Measurements from ENCODE around the gene LRIG1.
A peak's percentile ranks its signal among the peaks of the same experiment; 100 is the strongest.

Gene LRIG1

GRCh38 chr3:66432041-66432766, 68.6 kb downstream of the LRIG1 start:
- peak overlapping the region in 1 of 3 experiments; percentile 70 for H3K27ac Mint-ChIP-seq
- peaks cover 12% of the 10 kb centered on the region for H3K27me3 Mint-ChIP-seq (ENCODE audit: low read depth)
- no peaks in the 10 kb centered on the region for H3K9me3 Mint-ChIP-seq
- peaks cover 3% of the 10 kb centered on the region for H3K36me3 Mint-ChIP-seq (ENCODE audit: low read depth)
- no peak for TF ChIP-seq CTCF (IDR thresholded peaks at IDR 0.05; ENCODE audit: unreplicated experiment in 3 of 3)
- peaks cover 80% of the 10 kb centered on the region for H3K4me1 Mint-ChIP-seq
- no peak overlapping the region for H3K4me3 Mint-ChIP-seq

- Mint-ChIP-seq H3K36me3 (ENCODE audit: low read depth) (peaks cover 3% of the 10 kb centered on the region), H3K4me3 (no peak overlapping the region), H3K4me1 (peaks cover 80% of the 10 kb centered on the region), H3K27me3 (ENCODE audit: low read depth) (peaks cover 12% of the 10 kb centered on the region), H3K9me3 (no peaks in the 10 kb centered on the region), H3K27ac (peak overlapping the region in 2 of 3 experiments; percentile 51 to 70)
- no peak for TF ChIP-seq CTCF (IDR thresholded peaks at IDR 0.05; ENCODE audit: unreplicated experiment in 3 of 3)
Measured at GRCh38 chr3:66431494-66431893, 69.3 kb downstream of the LRIG1 start.

- peaks cover 3% of the 10 kb centered on the region for H3K36me3 Mint-ChIP-seq (ENCODE audit: low read depth)
- H3K4me3 Mint-ChIP-seq, result no peak overlapping the region
- TF ChIP-seq CTCF (IDR thresholded peaks at IDR 0.05; ENCODE audit: unreplicated experiment in 3 of 3), result no peak
- H3K4me1 Mint-ChIP-seq, result peaks cover 81% of the 10 kb centered on the region
- peak overlapping the region in 2 of 3 experiments; percentile 48 to 70 for H3K27ac Mint-ChIP-seq
- H3K27me3 Mint-ChIP-seq (ENCODE audit: low read depth), result peaks cover 10% of the 10 kb centered on the region
- no peaks in the 10 kb centered on the region for H3K9me3 Mint-ChIP-seq
Measured at GRCh38 chr3:66430876-66431275, 69.9 kb downstream of the LRIG1 start.

GRCh38 chr3:66428733-66429132, 72.1 kb downstream of the LRIG1 start:
- H3K27me3 Mint-ChIP-seq (ENCODE audit: low read depth), result peaks cover 7% of the 10 kb centered on the region
- peaks cover 91% of the 10 kb centered on the region for H3K4me1 Mint-ChIP-seq
- no peak overlapping the region for H3K4me3 Mint-ChIP-seq
- peak overlapping the region in 2 of 3 experiments; percentile 55 to 70 for H3K27ac Mint-ChIP-seq
- peaks cover 5% of the 10 kb centered on the region for H3K9me3 Mint-ChIP-seq
- TF ChIP-seq CTCF (IDR thresholded peaks at IDR 0.05; ENCODE audit: unreplicated experiment in 3 of 3), result no peak
- peaks cover 6% of the 10 kb centered on the region for H3K36me3 Mint-ChIP-seq (ENCODE audit: low read depth)

GRCh38 chr3:66427951-66428474, 72.8 kb downstream of the LRIG1 start:
- peaks cover 10% of the 10 kb centered on the region for H3K36me3 Mint-ChIP-seq (ENCODE audit: low read depth)
- H3K27ac Mint-ChIP-seq, result peak overlapping the region; percentile 12 to 70 (median 55)
- H3K4me3 Mint-ChIP-seq, result no peak overlapping the region
- H3K4me1 Mint-ChIP-seq, result peaks cover 87% of the 10 kb centered on the region
- TF ChIP-seq CTCF (IDR thresholded peaks at IDR 0.05; ENCODE audit: unreplicated experiment in 3 of 3), result no peak
- peaks cover 8% of the 10 kb centered on the region for H3K9me3 Mint-ChIP-seq
- no peaks in the 10 kb centered on the region for H3K27me3 Mint-ChIP-seq (ENCODE audit: low read depth)

- Mint-ChIP-seq H3K27ac (peak overlapping the region in 1 of 3 experiments; percentile 59), H3K36me3 (ENCODE audit: low read depth) (peaks cover 16% of the 10 kb centered on the region), H3K27me3 (ENCODE audit: low read depth) (no peaks in the 10 kb centered on the region), H3K4me1 (peaks cover 85% of the 10 kb centered on the region), H3K4me3 (no peak overlapping the region), H3K9me3 (peaks cover 14% of the 10 kb centered on the region)
- TF ChIP-seq CTCF (IDR thresholded peaks at IDR 0.05; ENCODE audit: unreplicated experiment in 3 of 3), result no peak
Measured at GRCh38 chr3:66427352-66427751, 73.5 kb downstream of the LRIG1 start.

Measured in nephron (organoid).